Stimulated activated CD8-positive, alpha-beta memory T cell treated with anti-CD3 and anti-CD28 coated beads, Interleukin-12 subunit alpha, Interleukin-12 subunit beta, amount 100 ng/mL, for 1 hour (primary cell): ENCODE data around the gene PPP2R1B.
A peak's percentile ranks its signal among the peaks of the same experiment; 100 is the strongest.
"Not testable (repeated sequence)": the region's sequence is repeated elsewhere in the genome, so short reads cannot be mapped to it uniquely, and the experiment has no call there.

Experiments used
- DNase-seq: peaks from one replicate; pipeline ENCODE4 v3.0.0-alpha.2; 2020; ENCODE audit warnings: low read depth

The PPP2R1B gene

DNA sequence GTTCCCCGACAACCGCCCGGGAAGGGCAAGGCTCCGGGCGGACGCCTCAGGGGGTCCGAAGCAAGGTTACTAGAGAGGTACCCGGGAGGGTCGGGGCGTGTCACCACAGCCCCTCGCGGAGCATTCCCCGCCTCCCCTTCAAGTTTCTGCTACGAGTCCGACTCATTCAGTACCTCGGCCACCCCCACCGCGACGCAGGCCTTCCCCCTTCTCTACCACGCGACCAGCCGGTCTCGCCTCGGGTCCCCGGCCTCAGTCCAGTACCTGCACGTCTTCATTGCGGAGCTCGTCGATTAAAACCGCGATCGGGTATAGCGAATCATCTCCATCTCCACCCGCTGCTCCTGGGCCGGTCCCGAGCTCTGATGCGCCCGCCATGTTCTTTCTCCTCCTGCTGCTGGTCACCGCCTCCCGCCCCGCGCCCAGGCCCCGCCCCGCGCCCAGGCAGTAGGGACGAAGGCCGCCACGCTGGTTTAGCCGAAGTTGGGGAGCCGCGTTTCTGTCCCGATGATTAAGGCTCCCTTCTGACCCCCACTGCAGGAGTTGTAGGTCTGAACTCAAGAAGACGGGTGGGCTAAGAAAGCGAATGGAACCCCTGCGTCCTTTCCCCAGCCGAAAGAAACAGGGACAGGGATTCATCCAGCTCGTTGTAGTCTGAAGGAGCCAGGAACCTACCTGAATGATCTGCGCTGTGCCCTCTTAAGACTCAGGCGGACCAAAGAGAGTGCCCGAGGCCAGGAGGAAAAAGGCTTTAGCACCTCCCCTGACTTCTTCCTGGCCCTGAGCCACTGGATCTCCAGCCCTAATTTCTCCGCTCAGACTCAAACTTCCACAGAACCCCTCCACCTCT, at the start of gene PPP2R1B:
PPP2R1B (minus strand) TSS at position 406 of the 850 bp plus-strand sequence; CDS start at position 378, 28 bp downstream.
- DNase-seq = peak; percentile 52

- DNase-seq = no peak
Observed at GRCh38 chr11:111815489-111815888, 49.3 kb upstream of the PPP2R1B start.

DNA sequence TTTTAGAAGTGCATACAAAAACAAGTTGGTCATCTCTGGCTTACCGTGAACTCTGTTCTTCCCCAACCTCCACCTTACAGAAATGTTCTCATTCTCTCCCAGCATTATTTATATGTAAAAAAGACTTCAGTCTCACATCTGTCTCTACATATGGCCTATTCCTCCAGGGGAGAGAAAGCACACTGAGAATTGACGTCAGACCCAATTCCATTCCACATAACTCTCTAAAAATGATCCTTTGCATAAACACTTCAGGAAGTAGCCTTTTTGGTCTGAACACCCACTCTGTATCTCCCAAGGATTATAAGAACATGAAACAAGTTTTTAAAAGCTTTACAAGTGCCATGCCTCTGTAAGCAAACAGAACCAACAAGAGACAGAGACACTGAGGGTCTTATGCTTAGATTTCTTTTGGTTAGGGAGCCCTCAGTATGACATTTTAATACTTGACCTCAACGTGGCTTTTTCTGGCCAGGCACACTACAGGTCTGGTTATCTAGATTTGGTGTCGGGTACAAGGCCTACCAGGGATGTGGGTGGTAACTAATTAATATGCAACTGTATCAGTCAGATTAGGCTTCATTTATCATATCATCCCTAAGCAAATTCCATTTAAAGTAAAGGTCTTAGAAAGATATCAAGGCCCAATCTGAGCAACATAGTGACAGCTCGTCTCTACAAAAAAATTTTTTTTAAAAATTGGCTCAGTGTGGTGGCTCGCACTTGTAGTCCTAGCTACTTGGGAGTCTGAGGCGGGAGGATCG, 48.5 kb upstream of the PPP2R1B start:
- DNase-seq = no peak

GRCh38 chr11:111814106-111814505, 47.9 kb upstream of the PPP2R1B start:
- no peak for DNase-seq

- DNase-seq = no peak
Observed at GRCh38 chr11:111812211-111812610, 46.0 kb upstream of the PPP2R1B start.

- no peak for DNase-seq
Observed at GRCh38 chr11:111811445-111811844, 45.3 kb upstream of the PPP2R1B start.

- DNase-seq = no peak
Observed at GRCh38 chr11:111808834-111809233, 42.6 kb upstream of the PPP2R1B start.

GRCh38 chr11:111808063-111808588, 41.9 kb upstream of the PPP2R1B start:
- no peak for DNase-seq

DNA sequence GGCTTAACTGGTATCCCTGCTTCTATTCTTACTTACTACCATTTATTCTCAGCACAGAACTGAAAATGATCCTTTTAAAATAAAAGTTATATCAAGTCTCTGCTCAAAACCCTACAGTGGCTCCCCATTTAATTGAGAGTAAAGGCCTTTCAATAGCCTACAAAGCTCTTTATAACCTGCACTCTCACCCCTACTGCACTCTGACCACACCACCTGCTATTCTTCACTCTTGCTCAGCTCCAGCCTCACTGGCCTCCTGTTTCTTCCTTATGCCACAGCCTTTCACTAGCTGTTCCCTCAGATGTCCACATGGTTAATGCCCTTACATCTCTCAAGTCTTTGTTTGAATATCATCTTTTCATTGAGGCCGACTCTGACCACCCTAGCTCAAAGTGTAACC, 40.9 kb upstream of the PPP2R1B start:
- no peak for DNase-seq

DNA sequence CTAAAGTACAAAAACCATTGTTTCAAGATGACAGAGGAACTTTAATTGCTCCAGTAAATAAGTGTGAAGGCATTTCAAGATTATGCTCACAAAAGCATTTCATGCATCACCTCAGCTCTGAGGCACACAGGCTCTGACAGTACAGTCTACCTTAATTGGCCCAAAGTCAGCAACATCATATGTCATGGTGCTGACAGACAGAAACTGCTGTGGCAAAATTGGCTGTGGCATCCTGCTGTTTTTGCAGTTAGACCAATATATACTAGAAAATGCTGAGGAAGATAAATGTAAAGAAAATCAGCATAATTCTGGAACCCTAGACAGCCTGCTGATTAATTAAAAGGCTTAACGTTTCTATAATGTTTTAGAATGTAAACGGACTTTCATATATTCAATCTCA, 34.9 kb upstream of the PPP2R1B start:
- no peak for DNase-seq

- no peak for DNase-seq
Observed at GRCh38 chr11:111798279-111798678, 32.1 kb upstream of the PPP2R1B start.

GRCh38 chr11:111797145-111797581, 31.0 kb upstream of the PPP2R1B start:
- DNase-seq = no peak

GRCh38 chr11:111796696-111797095, 30.5 kb upstream of the PPP2R1B start:
- DNase-seq = no peak

DNA sequence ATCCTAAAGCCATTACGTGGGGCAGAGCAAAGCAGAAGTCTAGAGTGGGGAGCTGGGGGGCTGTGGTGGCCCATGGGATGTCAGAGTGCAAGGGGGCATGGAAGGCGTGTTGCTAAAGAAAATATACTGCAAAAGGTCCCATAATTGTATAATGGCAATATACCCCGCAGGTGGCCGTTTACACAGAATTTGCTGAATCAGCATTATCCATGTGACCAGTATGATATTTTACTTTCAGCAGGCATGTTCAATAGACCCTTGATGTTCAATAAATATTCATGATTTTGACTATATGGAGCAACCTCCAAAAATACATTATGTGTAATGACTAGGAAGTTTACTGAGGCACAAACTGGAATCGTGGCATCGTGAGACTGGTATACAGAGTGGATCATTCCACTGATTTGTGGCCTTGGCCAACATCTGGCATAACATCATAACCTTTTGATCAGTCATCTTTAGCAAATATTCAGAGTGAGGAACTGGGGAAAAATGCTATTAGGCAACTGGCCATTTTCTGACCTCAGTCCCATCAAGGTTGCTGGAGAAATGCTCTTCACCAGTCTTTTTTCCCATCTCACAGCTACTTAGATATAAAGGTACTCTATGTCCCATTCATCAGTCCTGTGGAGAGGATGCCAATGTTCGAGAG, 29.3 kb upstream of the PPP2R1B start:
- DNase-seq = no peak

- no peak for DNase-seq
Observed at GRCh38 chr11:111793863-111794262, 27.7 kb upstream of the PPP2R1B start.

GRCh38 chr11:111792955-111793500, 26.8 kb upstream of the PPP2R1B start:
- DNase-seq = no peak

DNA sequence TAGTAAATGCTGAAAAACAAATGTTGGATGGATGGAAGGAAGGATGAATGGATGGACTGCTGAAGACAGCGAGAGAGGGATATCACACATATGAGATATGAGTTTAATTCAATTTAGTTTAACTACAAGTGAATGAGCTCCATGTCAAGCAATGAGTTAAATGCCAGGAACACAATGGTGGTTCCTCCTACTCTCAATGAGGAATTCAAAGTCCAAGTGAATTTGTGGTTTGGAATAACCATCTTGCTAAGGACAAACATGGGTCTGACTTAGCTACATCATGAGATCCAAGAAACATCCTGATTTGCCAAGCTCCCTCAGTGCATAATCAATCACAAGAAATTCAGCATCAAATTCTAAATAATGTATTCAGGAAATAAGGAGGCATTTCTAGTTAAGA, 26.1 kb upstream of the PPP2R1B start:
- no peak for DNase-seq

DNA sequence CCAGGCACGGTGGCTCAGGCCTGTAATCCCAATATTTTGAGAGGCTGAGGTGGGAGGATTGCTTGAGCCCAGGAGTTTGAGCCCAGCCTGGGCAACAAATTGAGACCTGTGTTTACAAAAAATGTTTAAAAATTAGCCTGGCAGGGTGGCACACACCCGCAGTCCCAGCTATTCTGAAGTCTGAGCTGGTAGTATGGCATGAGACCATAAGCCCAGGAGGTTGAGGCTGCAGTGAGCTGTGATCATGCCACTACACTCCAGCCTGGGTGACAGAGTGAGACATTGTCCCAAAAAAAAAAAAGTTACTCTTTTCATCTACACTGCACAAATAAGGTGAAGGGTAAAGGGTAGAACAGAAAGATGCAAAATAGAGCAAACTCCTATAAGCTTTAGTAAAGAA, 22.3 kb upstream of the PPP2R1B start:
- no peak for DNase-seq

GRCh38 chr11:111788051-111788450, 21.9 kb upstream of the PPP2R1B start:
- no peak for DNase-seq

DNA sequence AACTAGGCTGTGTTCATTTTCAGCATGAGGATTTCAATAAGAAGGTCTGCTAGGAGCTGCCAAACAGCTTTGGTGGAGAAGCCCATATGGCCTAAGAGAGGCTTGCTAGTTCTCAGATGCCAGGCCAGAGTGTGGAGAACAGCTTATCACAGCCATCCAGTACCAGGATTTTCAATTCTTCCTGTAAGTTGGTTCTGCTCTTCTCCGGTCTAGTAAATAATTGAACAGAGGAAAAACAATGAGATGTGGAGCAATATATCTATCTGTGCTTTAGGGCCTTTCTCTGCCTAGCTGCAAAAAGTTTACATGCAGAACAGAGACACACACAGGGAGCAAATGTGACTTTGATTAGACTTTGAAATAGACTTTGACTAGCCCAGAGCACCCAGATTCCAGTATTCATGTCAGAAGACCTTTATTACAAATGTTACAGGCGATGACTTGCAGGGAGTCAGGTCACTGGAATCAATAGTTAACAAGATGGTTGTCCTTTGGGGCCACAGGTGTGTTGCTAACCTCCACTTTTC, 19.8 kb upstream of the PPP2R1B start:
- DNase-seq = no peak

GRCh38 chr11:111785076-111785475, 18.9 kb upstream of the PPP2R1B start:
- DNase-seq = no peak

DNA sequence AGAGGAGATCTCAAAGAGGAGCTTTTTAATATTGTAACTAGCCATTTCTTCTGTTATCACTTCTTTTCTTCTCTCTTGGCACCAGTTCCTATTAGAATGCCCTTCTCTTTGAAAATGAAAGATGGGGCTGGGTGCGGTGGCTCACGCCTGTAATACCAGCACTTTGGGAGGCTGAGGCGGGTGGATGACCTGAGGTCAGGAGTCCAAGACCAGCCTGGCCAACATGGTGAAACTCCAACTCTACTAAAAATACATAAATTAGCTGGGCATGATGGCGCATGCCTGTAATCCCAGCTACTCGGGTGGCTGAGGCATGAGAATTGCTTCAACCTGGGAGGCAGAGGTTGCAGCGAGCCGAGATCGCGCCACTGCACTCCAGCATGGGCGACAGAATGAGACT, 18.1 kb upstream of the PPP2R1B start:
- DNase-seq = not testable (repeated sequence)
